Measurements from ENCODE around the gene PSD2. TPM values are rescaled to one million over a fixed set of nuclear protein-coding genes. Genes with fewer than 3 reads are reported as not detected.

The PSD2 gene
- total and polyA plus RNA-seq, 2 experiments from 2014 or later: under 0.01 TPM; not detected in 1

DNA sequence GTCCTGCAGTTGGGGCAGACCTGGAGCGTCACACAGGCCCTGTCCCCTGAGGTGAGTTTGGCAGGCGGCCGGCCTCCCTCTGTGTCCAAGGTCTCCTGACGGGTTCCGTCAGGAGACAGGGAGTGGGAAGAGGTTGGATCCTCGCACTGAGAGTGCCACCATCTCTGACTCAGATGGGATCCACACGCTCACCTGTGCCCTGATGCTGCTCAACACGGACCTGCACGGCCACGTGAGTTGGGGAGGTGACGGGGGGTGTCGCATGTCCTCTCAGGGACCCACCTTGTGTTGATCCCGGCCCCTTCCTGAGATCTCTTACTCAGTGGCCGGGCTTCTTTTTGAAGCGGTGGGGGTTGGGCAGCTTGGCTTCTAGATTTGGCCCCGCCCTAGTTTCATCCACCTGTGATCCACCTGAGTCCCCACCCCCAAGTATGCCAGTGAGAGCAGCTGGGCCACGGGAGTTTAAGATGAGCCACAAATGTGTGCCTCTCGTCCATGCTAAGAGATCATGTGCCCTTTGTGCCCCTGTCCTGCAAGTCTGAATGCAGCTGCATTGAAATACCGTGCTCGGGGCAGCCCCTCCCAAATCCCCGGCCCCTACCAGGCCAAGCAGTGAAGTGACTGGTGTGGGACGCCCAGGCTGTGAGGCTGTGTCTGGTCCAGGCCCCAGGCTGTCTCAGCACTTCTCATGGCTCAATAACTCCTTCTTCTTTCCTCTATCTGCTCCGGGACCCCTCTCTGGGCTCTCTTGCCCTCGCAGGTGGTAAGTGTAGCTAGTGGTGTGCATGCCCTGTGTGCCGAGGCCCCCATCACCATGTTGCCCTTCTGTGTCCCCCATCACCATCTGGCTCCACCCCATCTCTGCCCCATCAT is 27.2 kb downstream of the PSD2 start:
- WGBS, 2 experiments (ENCODE audit: low coverage in 1 of 2, low lambda C conversion rate in 2 of 2, missing lambda C conversion rate in 2 of 2): 66 to 67% methylated on average over 24 to 25 of the region's 25 CpGs
- no peak overlapping the region for H3K4me2 ChIP-seq (ENCODE audit: unreplicated experiment)
- H3K9me2 ChIP-seq (ENCODE audit: insufficient read depth): no peaks in the 10 kb centered on the region
- H3K79me2 ChIP-seq (ENCODE audit: insufficient read depth): no peaks in the 10 kb centered on the region
- no peak for DNase-seq
- H3K27ac ChIP-seq: no peak overlapping the region
- no peaks in the 10 kb centered on the region for H3K9me3 ChIP-seq (ENCODE audit: low read depth)
- no peaks in the 10 kb centered on the region for H3K36me3 ChIP-seq (ENCODE audit: low read depth)
- in situ Hi-C loops (cut with MboI): no loop called here
- H4K20me1 ChIP-seq (ENCODE audit: insufficient read depth): no peaks in the 10 kb centered on the region
- no peaks in the 10 kb centered on the region for H3K4me1 ChIP-seq (ENCODE audit: insufficient read depth)
- H2AFZ ChIP-seq: no peak overlapping the region
- no peaks in the 10 kb centered on the region for H3F3A ChIP-seq (ENCODE audit: insufficient read depth)
- H3K27me3 ChIP-seq (replicated peaks; ENCODE audit: insufficient read depth): peaks cover 23% of the 10 kb centered on the region; the same call in 1 of the 2 replicates
- no peak overlapping the region for H3K9ac ChIP-seq
- no peak overlapping the region for H3K4me3 ChIP-seq
- TF ChIP-seq EZH2 (IDR thresholded peaks at IDR 0.05; ENCODE audit: insufficient read depth, poor library complexity, severe bottlenecking) (no peak), EZH2phosphoT487 (IDR thresholded peaks at IDR 0.05; ENCODE audit: insufficient read depth, low read depth) (no peak)

DNA sequence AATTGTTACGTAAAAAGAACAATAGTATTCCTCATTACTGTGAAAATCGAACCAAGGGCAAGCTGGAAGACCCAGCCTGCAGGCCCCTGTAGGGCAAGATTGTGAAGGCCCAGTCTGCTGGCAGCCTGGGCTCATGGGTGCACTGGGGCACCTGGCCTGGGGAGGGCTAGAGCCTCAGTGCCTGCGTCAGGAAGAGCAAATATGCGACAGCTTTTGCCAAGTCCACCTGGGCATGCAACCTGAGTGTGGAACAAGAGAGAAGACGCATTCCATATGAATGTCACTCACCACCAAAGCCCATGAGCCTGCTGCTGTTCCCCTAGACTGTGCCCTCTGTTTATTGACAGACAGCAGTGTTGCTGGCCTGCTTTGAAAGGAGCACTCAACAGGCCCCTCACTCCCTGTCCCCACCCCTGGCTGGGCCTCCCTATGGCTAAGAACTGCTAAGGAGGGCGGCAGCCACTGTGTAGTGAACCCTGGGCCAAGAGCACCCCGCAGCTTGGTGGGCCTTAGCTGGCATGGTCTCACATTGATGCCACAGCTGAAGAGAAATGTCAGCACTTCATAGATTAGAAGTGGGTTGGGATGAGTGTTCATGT is 28.2 kb downstream of the PSD2 start:
- Histone ChIP-seq H3K79me2 (ENCODE audit: insufficient read depth) (no peaks in the 10 kb centered on the region), H3K27ac (no peak overlapping the region), H3F3A (ENCODE audit: insufficient read depth) (no peaks in the 10 kb centered on the region), H3K9ac (no peak overlapping the region), H3K4me1 (ENCODE audit: insufficient read depth) (no peaks in the 10 kb centered on the region), H2AFZ (no peak overlapping the region), H3K4me3 (no peak overlapping the region), H3K9me3 (ENCODE audit: low read depth) (no peaks in the 10 kb centered on the region), H3K36me3 (ENCODE audit: low read depth) (no peaks in the 10 kb centered on the region), H4K20me1 (ENCODE audit: insufficient read depth) (no peaks in the 10 kb centered on the region), H3K4me2 (ENCODE audit: unreplicated experiment) (no peak overlapping the region), H3K9me2 (ENCODE audit: insufficient read depth) (no peaks in the 10 kb centered on the region), H3K27me3 (replicated peaks; ENCODE audit: insufficient read depth) (peaks cover 13% of the 10 kb centered on the region; the same call in 1 of the 2 replicates)
- 61 to 64% methylated on average over 7 of the region's 7 CpGs for WGBS, 2 experiments (ENCODE audit: low coverage in 1 of 2, low lambda C conversion rate in 2 of 2, missing lambda C conversion rate in 2 of 2)
- DNase-seq: no peak
- in situ Hi-C loops (cut with MboI): no loop called here
- no peak for TF ChIP-seq EZH2phosphoT487 (IDR thresholded peaks at IDR 0.05; ENCODE audit: insufficient read depth, low read depth)
- TF ChIP-seq EZH2 (IDR thresholded peaks at IDR 0.05; ENCODE audit: insufficient read depth, poor library complexity, severe bottlenecking): no peak

DNA sequence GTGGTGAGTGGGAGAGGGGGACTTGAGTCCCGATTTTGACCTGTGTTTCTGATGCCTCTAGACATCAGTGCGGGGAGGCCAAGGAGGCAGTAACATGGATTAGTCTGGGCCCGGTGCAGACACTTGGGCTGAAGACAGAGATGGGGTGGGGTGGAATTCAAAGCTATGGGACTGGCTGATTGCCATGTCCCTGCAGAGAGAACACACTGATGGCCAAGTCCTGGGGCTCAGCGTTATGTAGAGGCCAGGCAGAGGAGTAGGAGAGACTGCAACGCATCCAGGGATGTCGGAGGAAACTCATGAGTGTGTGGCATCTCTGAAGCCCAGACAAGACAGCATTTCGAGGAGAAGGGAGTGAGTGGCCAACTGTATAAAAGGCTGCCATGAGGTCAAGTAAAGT is 30.1 kb downstream of the PSD2 start:
- no peaks in the 10 kb centered on the region for H3K4me1 ChIP-seq (ENCODE audit: insufficient read depth)
- no peaks in the 10 kb centered on the region for H3K36me3 ChIP-seq (ENCODE audit: low read depth)
- H3K79me2 ChIP-seq (ENCODE audit: insufficient read depth): no peaks in the 10 kb centered on the region
- DNase-seq: no peak
- no peaks in the 10 kb centered on the region for H3K9me2 ChIP-seq (ENCODE audit: insufficient read depth)
- H3F3A ChIP-seq (ENCODE audit: insufficient read depth): no peaks in the 10 kb centered on the region
- H3K9ac ChIP-seq: no peak overlapping the region
- in situ Hi-C loops (cut with MboI): no loop called here
- H3K4me3 ChIP-seq: no peak overlapping the region
- TF ChIP-seq EZH2phosphoT487 (IDR thresholded peaks at IDR 0.05; ENCODE audit: insufficient read depth, low read depth) (no peak), EZH2 (IDR thresholded peaks at IDR 0.05; ENCODE audit: insufficient read depth, poor library complexity, severe bottlenecking) (no peak)
- H2AFZ ChIP-seq: no peak overlapping the region
- H3K4me2 ChIP-seq (ENCODE audit: unreplicated experiment): no peak overlapping the region
- no peak overlapping the region for H3K27ac ChIP-seq
- no peaks in the 10 kb centered on the region for H3K9me3 ChIP-seq (ENCODE audit: low read depth)
- no peaks in the 10 kb centered on the region for H4K20me1 ChIP-seq (ENCODE audit: insufficient read depth)
- WGBS, 2 experiments (ENCODE audit: low coverage in 1 of 2, low lambda C conversion rate in 2 of 2, missing lambda C conversion rate in 2 of 2): 31 to 41% methylated on average over 7 of the region's 7 CpGs
- H3K27me3 ChIP-seq (replicated peaks; ENCODE audit: insufficient read depth): peaks cover 15% of the 10 kb centered on the region; the same call in 1 of the 2 replicates

DNA sequence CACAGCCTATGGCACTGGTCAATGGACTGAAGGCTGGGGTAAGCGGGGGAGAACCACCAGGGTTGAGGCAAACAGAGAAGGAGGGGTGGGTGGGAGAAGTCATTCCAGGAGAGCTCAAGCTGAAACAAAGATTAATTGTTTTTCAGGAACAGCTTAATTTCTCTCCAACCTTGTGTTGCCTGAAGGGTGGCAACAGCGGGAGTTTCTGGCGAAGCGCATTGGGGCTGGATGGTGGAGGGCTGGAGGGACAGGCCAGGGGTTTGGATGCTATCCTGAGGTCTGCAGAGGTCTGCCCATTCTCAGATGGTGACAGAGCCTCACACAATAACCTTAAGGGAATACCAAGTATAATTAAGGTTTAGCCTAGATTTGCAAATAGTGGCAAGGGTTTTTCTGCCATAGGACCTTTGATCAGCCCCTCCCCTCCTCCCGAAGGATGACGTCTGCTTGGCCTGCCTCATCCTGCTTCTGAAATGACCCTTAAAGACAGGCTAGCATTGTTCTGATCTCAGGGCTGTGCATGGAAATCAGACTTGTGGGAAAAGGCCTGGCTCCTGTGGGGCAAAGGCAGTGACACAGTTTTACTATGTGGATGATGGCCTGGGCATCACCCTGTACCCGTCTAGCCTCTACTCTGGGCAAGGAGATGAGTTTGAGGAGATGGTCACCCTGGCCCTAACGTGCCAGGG is 32.7 kb downstream of the PSD2 start:
- H3K9ac ChIP-seq: no peak overlapping the region
- H3K4me3 ChIP-seq: no peak overlapping the region
- no peak for TF ChIP-seq EZH2phosphoT487 (IDR thresholded peaks at IDR 0.05; ENCODE audit: insufficient read depth, low read depth)
- TF ChIP-seq EZH2 (IDR thresholded peaks at IDR 0.05; ENCODE audit: insufficient read depth, poor library complexity, severe bottlenecking): no peak
- peaks cover 31% of the 10 kb centered on the region; the same call in 1 of the 2 replicates for H3K27me3 ChIP-seq (replicated peaks; ENCODE audit: insufficient read depth)
- no peak for DNase-seq
- H3K4me2 ChIP-seq (ENCODE audit: unreplicated experiment): no peak overlapping the region
- no peaks in the 10 kb centered on the region for H3K9me2 ChIP-seq (ENCODE audit: insufficient read depth)
- no peak overlapping the region for H2AFZ ChIP-seq
- no peaks in the 10 kb centered on the region for H3K4me1 ChIP-seq (ENCODE audit: insufficient read depth)
- no peaks in the 10 kb centered on the region for H3K9me3 ChIP-seq (ENCODE audit: low read depth)
- H4K20me1 ChIP-seq (ENCODE audit: insufficient read depth): no peaks in the 10 kb centered on the region
- in situ Hi-C loops (cut with MboI): no loop called here
- 56 to 57% methylated on average over 8 of the region's 8 CpGs for WGBS, 2 experiments (ENCODE audit: low coverage in 1 of 2, low lambda C conversion rate in 2 of 2, missing lambda C conversion rate in 2 of 2)
- H3K36me3 ChIP-seq (ENCODE audit: low read depth): no peaks in the 10 kb centered on the region
- no peaks in the 10 kb centered on the region for H3F3A ChIP-seq (ENCODE audit: insufficient read depth)
- H3K79me2 ChIP-seq (ENCODE audit: insufficient read depth): no peaks in the 10 kb centered on the region
- H3K27ac ChIP-seq: no peak overlapping the region

Measured in GM23248 (cell line).